ENCODE measurements around the gene ARID1B.

ARID1B gene

DNA sequence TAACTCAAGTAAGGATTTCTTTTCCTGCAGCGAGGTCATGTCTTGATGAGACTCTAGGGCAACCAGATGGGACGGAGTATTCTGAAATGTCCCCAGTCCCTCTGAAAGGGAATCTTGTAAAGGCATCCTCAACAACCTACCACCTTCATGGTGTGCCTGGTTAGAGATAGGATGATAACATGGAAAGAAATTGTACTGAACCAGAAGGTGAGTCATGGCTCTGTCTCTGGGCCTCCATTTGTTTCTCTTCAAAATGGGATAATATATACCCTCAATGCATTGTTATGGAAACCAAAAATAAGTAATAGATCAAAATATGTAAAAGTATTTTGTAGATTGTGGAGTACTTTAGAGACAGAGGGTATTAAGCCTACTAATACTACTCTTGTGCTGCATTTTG lies 219.1 kb downstream of the ARID1B start:
- Histone ChIP-seq H2AK5ac (ENCODE audit: low read depth, low read length) (no peak overlapping the region), H3K27me3 (ENCODE audit: control insufficient read depth in 3 of 3, insufficient read depth in 3 of 3, low read depth in 1 of 3, low read length in 3 of 3) (no peaks in the 10 kb centered on the region), H3K4me1 (ENCODE audit: control insufficient read depth in 2 of 2, insufficient read depth in 1 of 2, low read depth in 1 of 2, low read length in 2 of 2) (peaks cover 8 to 11% of the 10 kb centered on the region in 2 donors), H3K9ac (ENCODE audit: low read depth, low read length, poor library complexity) (no peak overlapping the region), H3K18ac (ENCODE audit: low read length) (no peak overlapping the region), H2BK5ac (ENCODE audit: low read length) (no peak overlapping the region), H2BK12ac (ENCODE audit: low read length) (no peak overlapping the region), H2BK15ac (ENCODE audit: low read length) (no peak overlapping the region), H3K4ac (ENCODE audit: low read length) (no peak overlapping the region), H3K36me3 (replicated peaks in 1 of 2; ENCODE audit: control insufficient read depth in 2 of 2, insufficient read depth in 2 of 2, low read length in 2 of 2) (no peaks in the 10 kb centered on the region), H2AFZ (ENCODE audit: low read length) (no peak overlapping the region), H3K14ac (ENCODE audit: low read length) (no peak overlapping the region), H3K4me3 (ENCODE audit: low read length in 2 of 2) (no peak overlapping the region), H4K91ac (ENCODE audit: low read depth, low read length, poor library complexity) (no peak overlapping the region), H3K27ac (replicated peaks; ENCODE audit: low read length) (no peak overlapping the region), H4K8ac (ENCODE audit: low read depth, low read length) (no peak overlapping the region), H3K9me3 (replicated peaks in 1 of 2; ENCODE audit: control insufficient read depth in 2 of 2, insufficient read depth in 1 of 2, low read depth in 1 of 2, low read length in 2 of 2) (no peaks in the 10 kb centered on the region), H2BK120ac (ENCODE audit: low read depth, low read length) (no peak overlapping the region), H3K23ac (ENCODE audit: low read depth, low read length, poor library complexity) (no peak overlapping the region), H3K4me2 (ENCODE audit: insufficient read depth, low read length, poor library complexity, severe bottlenecking) (no peak overlapping the region), H3K79me1 (ENCODE audit: low read depth, low read length) (peaks cover 7% of the 10 kb centered on the region)
- WGBS, 2 donors (ENCODE audit: extremely low coverage in 2 of 2, insufficient read length in 2 of 2, insufficient replicate concordance in 1 of 2): no CpG with 5 or more reads among the region's 2 CpGs
- DNase-seq (ENCODE audit: low spot score): no peak

DNA sequence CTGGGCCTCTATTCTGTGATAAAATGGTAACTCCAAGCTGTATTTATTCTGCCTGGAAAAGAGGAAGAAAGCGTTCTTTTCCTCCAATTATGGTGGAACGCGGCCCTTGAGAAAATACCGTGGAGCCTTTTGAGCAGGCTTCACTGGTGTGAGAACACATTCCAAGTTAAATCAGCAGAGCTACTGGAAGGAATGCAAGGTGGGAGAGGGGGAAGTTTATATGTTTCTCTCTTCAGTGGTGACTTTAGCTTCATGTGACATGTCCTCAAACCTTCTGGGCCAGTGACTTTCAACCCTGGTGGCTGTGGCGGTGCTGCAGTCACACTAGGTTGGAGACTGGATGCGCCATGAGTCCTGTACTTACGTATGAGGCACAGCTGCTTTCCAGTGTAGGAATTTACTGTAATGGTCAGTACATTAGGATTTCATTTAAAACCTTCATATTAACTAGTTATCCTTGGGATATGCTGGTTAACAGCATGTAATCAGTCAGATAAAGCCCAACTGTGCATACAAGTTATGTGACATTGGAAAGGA lies 221.7 kb downstream of the ARID1B start:
- no CpG with 5 or more reads among the region's 7 CpGs for WGBS, 2 donors (ENCODE audit: extremely low coverage in 2 of 2, insufficient read length in 2 of 2, insufficient replicate concordance in 1 of 2)

GRCh38 chr6:156999762-157000161 lies 222.6 kb downstream of the ARID1B start:
- WGBS, 2 donors (ENCODE audit: extremely low coverage in 2 of 2, insufficient read length in 2 of 2, insufficient replicate concordance in 1 of 2): no CpG with 5 or more reads among the region's 3 CpGs
- Histone ChIP-seq H3K14ac (ENCODE audit: low read length) (no peak overlapping the region), H3K27ac (replicated peaks; ENCODE audit: low read length) (no peak overlapping the region), H3K27me3 (ENCODE audit: control insufficient read depth in 3 of 3, insufficient read depth in 3 of 3, low read depth in 1 of 3, low read length in 3 of 3) (no peaks in the 10 kb centered on the region), H2AFZ (ENCODE audit: low read length) (no peak overlapping the region), H3K4me3 (ENCODE audit: low read length in 2 of 2) (no peak overlapping the region), H3K4me2 (ENCODE audit: insufficient read depth, low read length, poor library complexity, severe bottlenecking) (no peak overlapping the region), H3K9me3 (replicated peaks in 1 of 2; ENCODE audit: control insufficient read depth in 2 of 2, insufficient read depth in 1 of 2, low read depth in 1 of 2, low read length in 2 of 2) (no peaks in the 10 kb centered on the region), H3K9ac (ENCODE audit: low read depth, low read length, poor library complexity) (no peak overlapping the region), H3K36me3 (replicated peaks in 1 of 2; ENCODE audit: control insufficient read depth in 2 of 2, insufficient read depth in 2 of 2, low read length in 2 of 2) (no peaks in the 10 kb centered on the region), H2BK12ac (ENCODE audit: low read length) (no peak overlapping the region), H3K4ac (ENCODE audit: low read length) (no peak overlapping the region), H2BK5ac (ENCODE audit: low read length) (no peak overlapping the region), H3K23ac (ENCODE audit: low read depth, low read length, poor library complexity) (no peak overlapping the region), H2AK5ac (ENCODE audit: low read depth, low read length) (no peak overlapping the region), H2BK15ac (ENCODE audit: low read length) (no peak overlapping the region), H2BK120ac (ENCODE audit: low read depth, low read length) (no peak overlapping the region), H3K79me1 (ENCODE audit: low read depth, low read length) (peaks cover 2% of the 10 kb centered on the region), H4K91ac (ENCODE audit: low read depth, low read length, poor library complexity) (no peak overlapping the region), H3K4me1 (ENCODE audit: control insufficient read depth in 2 of 2, insufficient read depth in 1 of 2, low read depth in 1 of 2, low read length in 2 of 2) (peaks cover 5 to 11% of the 10 kb centered on the region in 2 donors), H3K18ac (ENCODE audit: low read length) (no peak overlapping the region), H4K8ac (ENCODE audit: low read depth, low read length) (no peak overlapping the region)
- DNase-seq (ENCODE audit: low spot score): no peak

More for the DNA sequence above, 221.7 kb downstream of the ARID1B start:
- no peak overlapping the region for H2AK5ac ChIP-seq (ENCODE audit: low read depth, low read length)
- peaks cover 8 to 11% of the 10 kb centered on the region in 2 donors for H3K4me1 ChIP-seq (ENCODE audit: control insufficient read depth in 2 of 2, insufficient read depth in 1 of 2, low read depth in 1 of 2, low read length in 2 of 2)
- DNase-seq (ENCODE audit: low spot score): no peak
- no peak overlapping the region for H3K4me3 ChIP-seq (ENCODE audit: low read length in 2 of 2)
- H2BK120ac ChIP-seq (ENCODE audit: low read depth, low read length): no peak overlapping the region
- no peak overlapping the region for H2AFZ ChIP-seq (ENCODE audit: low read length)
- no peak overlapping the region for H3K27ac ChIP-seq (replicated peaks; ENCODE audit: low read length)
- H3K14ac ChIP-seq (ENCODE audit: low read length): no peak overlapping the region
- H4K91ac ChIP-seq (ENCODE audit: low read depth, low read length, poor library complexity): no peak overlapping the region
- no peak overlapping the region for H3K18ac ChIP-seq (ENCODE audit: low read length)
- no peak overlapping the region for H3K23ac ChIP-seq (ENCODE audit: low read depth, low read length, poor library complexity)
- no peak overlapping the region for H2BK12ac ChIP-seq (ENCODE audit: low read length)
- H3K36me3 ChIP-seq (replicated peaks in 1 of 2; ENCODE audit: control insufficient read depth in 2 of 2, insufficient read depth in 2 of 2, low read length in 2 of 2): no peaks in the 10 kb centered on the region
- H3K27me3 ChIP-seq (ENCODE audit: control insufficient read depth in 3 of 3, insufficient read depth in 3 of 3, low read depth in 1 of 3, low read length in 3 of 3): no peaks in the 10 kb centered on the region
- H3K9ac ChIP-seq (ENCODE audit: low read depth, low read length, poor library complexity): no peak overlapping the region
- H4K8ac ChIP-seq (ENCODE audit: low read depth, low read length): no peak overlapping the region
- peaks cover 5% of the 10 kb centered on the region for H3K79me1 ChIP-seq (ENCODE audit: low read depth, low read length)
- no peaks in the 10 kb centered on the region for H3K9me3 ChIP-seq (replicated peaks in 1 of 2; ENCODE audit: control insufficient read depth in 2 of 2, insufficient read depth in 1 of 2, low read depth in 1 of 2, low read length in 2 of 2)
- H3K4me2 ChIP-seq (ENCODE audit: insufficient read depth, low read length, poor library complexity, severe bottlenecking): no peak overlapping the region
- no peak overlapping the region for H2BK5ac ChIP-seq (ENCODE audit: low read length)
- no peak overlapping the region for H2BK15ac ChIP-seq (ENCODE audit: low read length)
- H3K4ac ChIP-seq (ENCODE audit: low read length): no peak overlapping the region

- no peak overlapping the region for H4K91ac ChIP-seq (ENCODE audit: low read depth, low read length, poor library complexity)
- H3K4me1 ChIP-seq (ENCODE audit: control insufficient read depth in 2 of 2, insufficient read depth in 1 of 2, low read depth in 1 of 2, low read length in 2 of 2): peaks cover 4 to 9% of the 10 kb centered on the region in 2 donors
- no peak overlapping the region for H2BK120ac ChIP-seq (ENCODE audit: low read depth, low read length)
- no peak overlapping the region for H3K14ac ChIP-seq (ENCODE audit: low read length)
- no peaks in the 10 kb centered on the region for H3K79me1 ChIP-seq (ENCODE audit: low read depth, low read length)
- no peak overlapping the region for H2BK5ac ChIP-seq (ENCODE audit: low read length)
- DNase-seq (ENCODE audit: low spot score): no peak
- no CpG with 5 or more reads among the region's 12 CpGs for WGBS, 2 donors (ENCODE audit: extremely low coverage in 2 of 2, insufficient read length in 2 of 2, insufficient replicate concordance in 1 of 2)
- no peak overlapping the region for H3K4me2 ChIP-seq (ENCODE audit: insufficient read depth, low read length, poor library complexity, severe bottlenecking)
- no peaks in the 10 kb centered on the region for H3K36me3 ChIP-seq (replicated peaks in 1 of 2; ENCODE audit: control insufficient read depth in 2 of 2, insufficient read depth in 2 of 2, low read length in 2 of 2)
- H3K9me3 ChIP-seq (replicated peaks in 1 of 2; ENCODE audit: control insufficient read depth in 2 of 2, insufficient read depth in 1 of 2, low read depth in 1 of 2, low read length in 2 of 2): no peaks in the 10 kb centered on the region
- no peak overlapping the region for H4K8ac ChIP-seq (ENCODE audit: low read depth, low read length)
- no peak overlapping the region for H2AK5ac ChIP-seq (ENCODE audit: low read depth, low read length)
- H2BK15ac ChIP-seq (ENCODE audit: low read length): no peak overlapping the region
- no peak overlapping the region for H3K27ac ChIP-seq (replicated peaks; ENCODE audit: low read length)
- H2AFZ ChIP-seq (ENCODE audit: low read length): no peak overlapping the region
- H3K23ac ChIP-seq (ENCODE audit: low read depth, low read length, poor library complexity): no peak overlapping the region
- H3K27me3 ChIP-seq (ENCODE audit: control insufficient read depth in 3 of 3, insufficient read depth in 3 of 3, low read depth in 1 of 3, low read length in 3 of 3): no peaks in the 10 kb centered on the region
- no peak overlapping the region for H3K4me3 ChIP-seq (ENCODE audit: low read length in 2 of 2)
- no peak overlapping the region for H2BK12ac ChIP-seq (ENCODE audit: low read length)
- H3K4ac ChIP-seq (ENCODE audit: low read length): no peak overlapping the region
- no peak overlapping the region for H3K9ac ChIP-seq (ENCODE audit: low read depth, low read length, poor library complexity)
- H3K18ac ChIP-seq (ENCODE audit: low read length): no peak overlapping the region
These were observed 224.5 kb downstream of the ARID1B start for GRCh38 chr6:157001716-157002115.
